Measurements from ENCODE around the gene ZC3H10. TPM values are rescaled to one million over a fixed set of nuclear protein-coding genes. Genes with fewer than 3 reads are reported as not detected.

ZC3H10 gene
- total RNA-seq, 3 donors from 2014 or later = 3.6 to 4.8 (median 4.7) TPM

DNA sequence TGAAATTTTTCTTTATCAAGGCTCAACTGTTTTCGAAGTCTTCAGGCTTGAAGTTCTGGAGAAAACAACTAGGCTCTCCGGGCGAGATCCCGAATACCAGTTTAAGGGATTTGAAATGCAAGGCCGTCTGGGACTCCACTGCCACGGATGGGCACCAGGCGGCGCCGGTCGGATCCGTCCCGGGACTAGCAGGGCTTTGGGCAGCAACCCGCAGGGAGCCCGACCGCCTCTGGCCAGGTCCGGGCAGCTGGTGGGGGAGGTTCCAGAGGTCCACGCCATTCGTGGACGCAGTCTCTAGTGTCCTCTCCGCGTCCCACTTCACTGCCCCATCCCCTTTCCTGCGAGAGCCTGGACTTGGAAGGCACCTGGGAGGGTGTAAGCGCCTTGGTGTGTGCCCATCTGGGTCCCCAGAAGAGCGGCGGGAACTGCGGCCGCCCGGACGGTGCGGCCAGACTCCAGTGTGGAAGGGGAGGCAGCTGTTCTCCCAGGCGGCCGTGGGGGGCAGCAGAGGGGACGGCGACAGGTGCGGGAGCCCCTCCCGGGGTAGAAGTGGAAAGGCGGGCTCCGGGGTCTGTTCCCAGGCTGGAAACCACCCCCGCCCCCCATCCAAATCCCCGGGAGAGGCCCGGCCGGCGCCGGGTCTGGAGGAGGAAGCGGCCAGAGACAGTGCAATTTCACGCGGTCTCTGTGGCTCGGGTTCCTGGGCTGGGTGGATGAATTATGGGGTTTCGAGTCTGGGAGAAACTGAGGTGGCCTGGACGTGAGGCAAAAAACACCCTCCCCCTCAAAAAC is 38.9 kb upstream of the ZC3H10 start:
- peak overlapping the region; percentile 88 to 91 for H3K27ac ChIP-seq
- no peaks in the 10 kb centered on the region for H3K36me3 ChIP-seq
- H3K4me3 ChIP-seq = peak overlapping the region; percentile 48 to 82 (median 70)
- no peaks in the 10 kb centered on the region for H3K9me3 ChIP-seq
- no peaks in the 10 kb centered on the region for H3K27me3 ChIP-seq
- TF ChIP-seq POLR2AphosphoS5 (IDR thresholded peaks at IDR 0.05) (peak; percentile 14 to 54 (median 17)), POLR2A (IDR thresholded peaks at IDR 0.05) (no peak)
- TF ChIP-seq, protein P1, sequence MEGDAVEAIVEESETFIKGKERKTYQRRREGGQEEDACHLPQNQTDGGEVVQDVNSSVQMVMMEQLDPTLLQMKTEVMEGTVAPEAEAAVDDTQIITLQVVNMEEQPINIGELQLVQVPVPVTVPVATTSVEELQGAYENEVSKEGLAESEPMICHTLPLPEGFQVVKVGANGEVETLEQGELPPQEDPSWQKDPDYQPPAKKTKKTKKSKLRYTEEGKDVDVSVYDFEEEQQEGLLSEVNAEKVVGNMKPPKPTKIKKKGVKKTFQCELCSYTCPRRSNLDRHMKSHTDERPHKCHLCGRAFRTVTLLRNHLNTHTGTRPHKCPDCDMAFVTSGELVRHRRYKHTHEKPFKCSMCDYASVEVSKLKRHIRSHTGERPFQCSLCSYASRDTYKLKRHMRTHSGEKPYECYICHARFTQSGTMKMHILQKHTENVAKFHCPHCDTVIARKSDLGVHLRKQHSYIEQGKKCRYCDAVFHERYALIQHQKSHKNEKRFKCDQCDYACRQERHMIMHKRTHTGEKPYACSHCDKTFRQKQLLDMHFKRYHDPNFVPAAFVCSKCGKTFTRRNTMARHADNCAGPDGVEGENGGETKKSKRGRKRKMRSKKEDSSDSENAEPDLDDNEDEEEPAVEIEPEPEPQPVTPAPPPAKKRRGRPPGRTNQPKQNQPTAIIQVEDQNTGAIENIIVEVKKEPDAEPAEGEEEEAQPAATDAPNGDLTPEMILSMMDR (IDR thresholded peaks at IDR 0.05) = peak; percentile 62 to 88 (median 80)
- no peaks in the 10 kb centered on the region for H3K4me1 ChIP-seq
- DNase-seq (ENCODE audit: low spot score in 2 of 2) = peak; percentile 87 to 95
- intact Hi-C loops (cut with DNase I; ENCODE audit: low total_unique reads) = no loop called here

DNA sequence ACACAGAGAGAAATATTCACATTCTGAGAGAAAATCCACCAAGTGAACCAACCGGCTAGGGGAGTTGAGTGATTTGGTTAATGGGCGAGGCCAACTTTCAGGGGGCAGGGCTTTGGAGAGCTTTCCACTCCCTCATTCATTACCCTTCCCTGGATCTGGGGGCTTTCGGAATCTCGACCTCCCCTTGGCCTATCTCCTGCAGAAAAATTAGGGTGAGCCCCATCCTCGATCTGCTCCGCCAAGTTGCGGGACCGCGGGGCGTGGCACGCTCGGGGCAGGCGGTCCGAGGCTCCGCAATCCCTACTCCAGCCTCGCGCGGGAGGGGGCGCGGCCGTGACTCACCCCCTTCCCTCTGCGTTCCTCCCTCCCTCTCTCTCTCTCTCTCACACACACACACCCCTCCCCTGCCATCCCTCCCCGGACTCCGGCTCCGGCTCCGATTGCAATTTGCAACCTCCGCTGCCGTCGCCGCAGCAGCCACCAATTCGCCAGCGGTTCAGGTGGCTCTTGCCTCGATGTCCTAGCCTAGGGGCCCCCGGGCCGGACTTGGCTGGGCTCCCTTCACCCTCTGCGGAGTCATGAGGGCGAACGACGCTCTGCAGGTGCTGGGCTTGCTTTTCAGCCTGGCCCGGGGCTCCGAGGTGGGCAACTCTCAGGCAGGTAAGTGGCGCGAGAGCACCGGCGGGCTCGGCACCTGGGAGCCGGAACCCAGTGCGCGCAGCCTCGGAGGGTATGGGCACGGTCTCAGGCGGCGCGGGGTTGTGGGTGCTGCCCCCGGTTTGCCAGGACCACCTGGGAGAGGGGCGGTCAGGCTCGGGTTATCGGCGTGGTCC is 38.1 kb upstream of the ZC3H10 start, which contains the start of gene ERBB3:
TSS of gene ERBB3 (plus strand) at position 443 of the 833 bp plus-strand sequence. CDS start at position 579, 136 bp downstream.
- Histone ChIP-seq H3K4me3 (peak within 1 kb of the TSS; percentile 48 to 82 (median 70)), H3K4me1 (no peaks in the 10 kb centered on the region), H3K27ac (peak within 1 kb of the TSS; percentile 88 to 91), H3K27me3 (no peaks in the 10 kb centered on the region), H3K36me3 (no peaks in the 10 kb centered on the region), H3K9me3 (no peaks in the 10 kb centered on the region)
- intact Hi-C loops (cut with DNase I; ENCODE audit: low total_unique reads) = no loop called here
- DNase-seq (ENCODE audit: low spot score in 2 of 2) = peak; percentile 69 to 87
- peak; percentile 31 for TF ChIP-seq POLR2A (IDR thresholded peaks at IDR 0.05)
- TF ChIP-seq, protein P1 (IDR thresholded peaks at IDR 0.05) = peak in 2 of 3 donors; percentile 11 to 17
- TF ChIP-seq POLR2AphosphoS5 (IDR thresholded peaks at IDR 0.05) = peak in 1 of 3 donors; percentile 43

DNA sequence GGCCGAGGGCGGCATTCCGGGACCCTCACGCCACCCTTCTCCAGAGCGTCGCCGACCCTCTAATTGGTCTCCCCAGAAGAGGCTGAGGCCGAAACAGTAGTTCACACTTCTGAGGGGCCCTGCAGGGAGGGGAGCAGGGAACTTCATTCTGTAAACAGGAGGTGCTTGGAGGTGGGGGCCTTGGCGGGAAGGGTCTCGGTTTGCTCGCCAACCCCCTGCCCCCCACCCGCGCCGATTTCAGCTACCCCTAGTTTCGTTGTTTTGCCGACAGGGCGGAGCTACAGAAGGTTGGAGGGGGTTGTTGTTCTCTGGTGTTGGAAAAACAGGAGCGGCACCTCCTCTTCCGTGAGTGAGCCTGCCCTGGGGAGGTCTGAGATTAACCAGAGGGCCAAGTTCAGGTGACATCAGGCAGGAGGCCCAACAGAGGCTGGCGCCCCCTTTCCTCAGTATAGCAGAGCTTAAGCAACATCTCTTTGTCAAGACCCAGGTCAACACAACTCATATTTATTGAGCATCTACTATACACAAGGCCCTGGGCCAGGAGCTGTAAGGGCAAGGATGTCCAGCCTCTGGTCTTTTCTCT is 37.4 kb upstream of the ZC3H10 start:
- Histone ChIP-seq H3K9me3 (no peaks in the 10 kb centered on the region), H3K4me3 (peak overlapping the region; percentile 48 to 82 (median 70)), H3K36me3 (no peaks in the 10 kb centered on the region), H3K27ac (peak overlapping the region; percentile 88 to 91), H3K4me1 (no peaks in the 10 kb centered on the region), H3K27me3 (no peaks in the 10 kb centered on the region)
- DNase-seq (ENCODE audit: low spot score in 2 of 2) = peak in 1 of 2 donors; percentile 69
- intact Hi-C loops (cut with DNase I; ENCODE audit: low total_unique reads) = no loop called here
- TF ChIP-seq POLR2AphosphoS5 (IDR thresholded peaks at IDR 0.05) (no peak), POLR2A (IDR thresholded peaks at IDR 0.05) (no peak)
- TF ChIP-seq, protein P1 (IDR thresholded peaks at IDR 0.05) = no peak

- TF ChIP-seq, protein P1 (IDR thresholded peaks at IDR 0.05) = no peak
- no peak for TF ChIP-seq POLR2AphosphoS5 (IDR thresholded peaks at IDR 0.05)
- no peak for TF ChIP-seq POLR2A (IDR thresholded peaks at IDR 0.05)
- peak overlapping the region in 2 of 3 donors; percentile 70 to 82 for H3K4me3 ChIP-seq
- peak overlapping the region; percentile 88 to 91 for H3K27ac ChIP-seq
- DNase-seq (ENCODE audit: low spot score in 2 of 2) = no peak
- H3K4me1 ChIP-seq = peaks cover 0 to 4% of the 10 kb centered on the region in 2 donors
- no peaks in the 10 kb centered on the region for H3K27me3 ChIP-seq
- H3K9me3 ChIP-seq = no peaks in the 10 kb centered on the region
- no peaks in the 10 kb centered on the region for H3K36me3 ChIP-seq
- intact Hi-C loops (cut with DNase I; ENCODE audit: low total_unique reads) = no loop called here
Measured at GRCh38 chr12:56081393-56082347, 36.4 kb upstream of the ZC3H10 start.

Measured in breast epithelium (tissue), 4 donors.